ENCODE measurements around the gene ATP2B2.
"Not testable (repeated sequence)": the region's sequence is repeated elsewhere in the genome, so short reads cannot be mapped to it uniquely, and the experiment has no call there.

ATP2B2 gene

GRCh38 chr3:10317311-10317960 lies 187.9 kb downstream of the ATP2B2 start:
- no peak for DNase-seq

- DNase-seq = no peak
Observed at GRCh38 chr3:10315771-10316344, 189.5 kb downstream of the ATP2B2 start.

DNA sequence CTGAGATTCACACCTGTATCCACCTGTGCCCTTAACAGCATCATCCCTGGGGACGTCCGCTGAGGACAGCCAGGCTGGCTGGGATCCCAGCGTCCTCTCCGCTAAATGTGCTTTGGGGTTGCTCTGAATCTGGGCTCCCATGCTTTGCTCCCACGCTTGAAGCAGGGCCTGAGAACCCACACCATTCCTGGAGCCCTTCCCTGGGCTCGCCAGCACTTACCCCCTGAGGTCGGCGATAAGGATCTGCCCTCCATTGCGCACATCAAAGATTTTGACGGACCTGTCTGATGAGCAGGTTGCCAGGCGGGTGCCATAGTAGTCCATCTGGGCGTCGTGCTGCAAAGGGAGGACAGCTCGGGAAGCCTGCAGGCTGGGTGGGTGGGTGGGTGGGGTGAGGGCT lies 190.3 kb downstream of the ATP2B2 start:
- no peak for DNase-seq

GRCh38 chr3:10312861-10313260 lies 192.5 kb downstream of the ATP2B2 start:
- no peak for DNase-seq

DNA sequence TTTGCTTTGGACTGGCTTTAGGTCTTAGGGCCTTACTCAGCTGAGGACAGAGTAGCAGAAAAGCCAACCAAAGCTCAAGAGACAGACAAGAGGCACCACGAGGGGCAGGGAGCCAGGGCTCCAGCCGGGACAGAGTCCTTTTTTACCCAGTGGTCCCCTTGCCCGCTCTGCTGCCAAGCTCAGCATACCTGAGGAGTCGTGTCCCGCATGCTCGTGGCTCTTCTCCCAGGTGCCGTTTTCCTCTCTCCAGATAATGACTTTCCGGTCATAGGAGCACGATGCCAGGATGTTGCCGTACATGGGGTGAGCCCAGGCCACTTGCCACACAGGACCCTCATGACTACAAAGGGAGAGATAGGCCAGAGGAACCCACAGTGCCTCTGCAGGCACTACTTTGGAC lies 193.0 kb downstream of the ATP2B2 start:
- DNase-seq = no peak

- DNase-seq = no peak
Observed at GRCh38 chr3:10311710-10312109, 193.7 kb downstream of the ATP2B2 start.

- no peak for DNase-seq
Observed at GRCh38 chr3:10310578-10310977, 194.8 kb downstream of the ATP2B2 start.

GRCh38 chr3:10309736-10310135 lies 195.7 kb downstream of the ATP2B2 start:
- DNase-seq = no peak

DNA sequence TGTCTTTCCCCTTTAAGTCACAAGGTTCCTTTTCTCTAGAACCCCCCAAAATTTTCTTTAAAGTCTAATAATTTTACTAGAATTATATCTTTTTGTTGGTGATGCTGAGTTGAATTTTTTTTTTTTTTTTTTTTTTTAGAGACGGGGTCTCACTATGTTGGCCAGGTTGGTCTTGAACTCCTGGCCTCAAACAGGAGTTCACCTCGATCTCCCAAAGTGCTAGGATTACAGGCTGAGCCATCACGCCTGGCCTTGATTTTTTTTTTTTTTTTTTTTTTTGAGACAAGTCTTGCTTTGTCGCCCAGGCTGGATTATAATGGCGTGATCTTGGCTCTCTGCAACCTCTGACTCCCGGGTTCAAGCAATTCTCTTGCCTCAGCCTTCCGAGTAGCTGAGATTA lies 196.7 kb downstream of the ATP2B2 start:
- no peak for DNase-seq

GRCh38 chr3:10306156-10306555 lies 199.2 kb downstream of the ATP2B2 start:
- no peak for DNase-seq

- no peak for DNase-seq
Observed at GRCh38 chr3:10305331-10305902, 200.0 kb downstream of the ATP2B2 start.

DNA sequence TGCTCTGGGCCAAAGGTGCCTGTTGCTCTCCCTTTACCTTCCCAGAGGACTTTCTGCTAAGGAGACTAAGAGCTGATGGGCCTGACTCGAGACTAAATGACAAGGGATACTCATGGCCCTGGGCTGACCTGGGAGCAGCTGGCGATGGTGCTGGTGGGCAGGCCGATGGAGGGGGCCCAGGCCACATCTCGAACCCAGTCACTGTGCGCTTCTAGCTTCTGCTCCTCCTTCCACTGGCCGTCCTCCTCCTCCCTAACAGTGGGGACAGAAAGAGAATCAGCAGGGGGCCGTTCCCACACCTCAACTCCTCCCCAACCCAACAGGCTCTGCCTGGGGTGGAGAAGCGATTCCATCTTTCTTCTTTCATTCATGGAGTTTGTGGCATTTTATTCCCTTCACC lies 200.5 kb downstream of the ATP2B2 start:
- no peak for DNase-seq

DNA sequence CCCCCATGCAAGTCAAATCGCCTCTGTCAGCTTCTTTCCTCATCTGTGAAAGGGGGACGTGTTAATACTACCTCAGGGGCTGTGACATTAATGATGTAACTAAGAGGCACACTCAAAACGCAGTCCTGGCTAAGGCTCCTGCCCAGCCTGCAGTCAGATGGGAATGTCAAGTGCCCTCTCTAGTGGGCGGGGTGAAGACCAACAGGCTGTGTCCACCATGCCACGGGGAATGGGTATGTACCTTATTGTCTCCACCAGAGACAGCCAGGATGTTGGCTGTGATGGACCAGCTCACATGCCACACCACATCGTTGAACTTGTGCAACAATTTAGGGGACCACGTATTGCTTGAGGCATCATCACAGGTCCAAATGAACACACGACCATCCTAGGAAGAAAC lies 201.6 kb downstream of the ATP2B2 start:
- DNase-seq = no peak

GRCh38 chr3:10303105-10303504 lies 202.3 kb downstream of the ATP2B2 start:
- no peak for DNase-seq

DNA sequence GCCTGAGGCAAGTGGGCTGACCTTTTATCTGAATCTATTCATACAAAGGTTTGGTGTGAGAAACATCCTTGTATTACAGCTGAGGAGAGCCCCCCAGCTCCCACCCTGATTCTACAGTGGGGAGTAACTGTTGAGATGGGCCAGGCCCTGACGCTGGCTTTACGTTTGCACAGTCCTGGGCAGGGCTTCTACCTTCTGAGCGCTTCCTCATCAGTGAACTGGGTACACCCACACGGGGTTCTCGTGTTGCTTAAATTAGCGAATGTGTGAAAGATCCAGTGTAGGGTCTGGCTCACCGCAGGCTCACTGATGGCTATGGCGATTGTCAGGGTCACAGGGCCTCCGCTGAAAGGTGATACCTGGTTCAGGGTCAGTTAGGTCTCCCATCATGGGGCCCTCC lies 205.3 kb downstream of the ATP2B2 start:
- no peak for DNase-seq

DNA sequence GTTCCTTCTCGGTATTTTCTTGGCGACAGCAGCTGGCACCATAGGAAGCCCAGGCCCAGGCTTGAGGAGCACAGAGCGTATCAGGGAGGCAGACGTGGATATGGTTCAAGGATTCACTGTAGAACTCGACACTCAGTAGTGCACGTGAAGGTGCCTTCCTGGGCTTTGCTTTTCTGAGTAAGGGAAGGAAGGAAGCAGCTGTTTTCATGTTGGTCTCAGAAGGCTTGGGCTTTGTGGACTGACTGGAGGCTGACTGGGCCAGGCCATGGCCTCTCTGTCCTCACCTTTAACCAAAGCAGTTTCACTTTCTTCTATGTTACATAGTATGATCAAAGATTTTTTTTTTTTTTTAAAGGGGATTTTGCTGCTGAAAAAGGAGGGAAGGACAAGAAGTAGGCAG lies 205.7 kb downstream of the ATP2B2 start:
- DNase-seq = no peak

GRCh38 chr3:10299175-10299574 lies 206.2 kb downstream of the ATP2B2 start:
- DNase-seq = no peak

DNA sequence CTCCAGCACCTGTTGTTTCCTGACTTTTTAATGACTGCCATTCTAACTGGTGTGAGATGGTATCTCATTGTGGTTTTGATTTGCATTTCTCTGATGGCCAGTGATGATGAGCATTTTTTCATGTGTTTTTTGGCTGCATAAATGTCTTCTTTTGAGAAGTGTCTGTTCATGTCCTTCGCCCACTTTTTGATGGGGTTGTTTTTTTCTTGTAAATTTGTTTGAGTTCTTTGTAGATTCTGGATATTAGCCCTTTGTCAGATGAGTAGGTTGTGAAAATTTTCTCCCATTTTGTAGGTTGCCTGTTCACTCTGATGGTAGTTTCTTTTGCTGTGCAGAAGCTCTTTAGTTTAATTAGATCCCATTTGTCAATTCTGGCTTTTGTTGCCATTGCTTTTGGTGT lies 207.3 kb downstream of the ATP2B2 start:
- not testable (repeated sequence) for DNase-seq

- DNase-seq = no peak
Observed at GRCh38 chr3:10294030-10294586, 211.3 kb downstream of the ATP2B2 start.

DNA sequence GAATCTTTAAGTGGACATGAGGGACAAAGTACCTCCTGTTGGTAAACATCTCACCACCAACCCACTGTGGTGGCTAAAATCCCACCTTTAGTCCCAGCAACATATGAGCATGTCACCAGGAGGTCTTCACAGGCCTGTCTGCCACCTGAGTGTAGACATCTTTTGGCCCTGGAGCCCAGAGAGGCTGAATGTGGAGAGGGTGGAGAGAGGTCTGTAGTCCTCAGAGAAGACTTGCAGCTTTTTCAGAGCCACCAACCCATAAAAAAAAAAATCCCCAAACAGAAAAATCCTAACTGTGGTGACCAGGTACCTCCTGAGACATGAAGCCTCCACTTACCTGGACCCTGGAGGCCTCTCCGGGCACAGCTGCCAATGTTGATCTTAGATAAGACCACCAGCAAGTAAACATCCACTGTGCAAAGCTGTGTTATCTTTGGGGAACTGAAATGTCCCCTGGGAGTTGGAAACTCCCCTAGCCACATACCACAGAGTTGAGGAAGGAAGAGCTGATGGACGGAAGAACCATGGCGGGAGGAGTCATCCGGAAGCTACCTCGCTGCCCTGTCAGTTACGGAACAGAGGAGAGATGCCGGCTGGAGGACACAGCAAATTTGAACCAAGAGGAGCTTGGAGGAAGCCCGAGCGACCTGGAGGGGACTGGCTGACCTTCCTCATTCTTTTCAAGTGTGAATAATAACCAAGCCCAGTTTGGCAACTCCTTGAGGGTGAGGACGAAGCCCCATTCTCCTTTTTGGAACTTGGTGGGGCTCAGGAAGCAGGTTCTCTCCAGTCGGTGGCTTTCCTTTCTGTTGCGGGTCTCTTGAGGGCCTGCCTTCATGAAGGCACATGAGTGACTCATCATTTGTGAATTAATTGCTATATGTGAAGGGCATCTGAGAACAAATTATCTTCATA lies 212.6 kb downstream of the ATP2B2 start, which contains the start of gene GHRL:
Gene GHRL, minus strand, starts transcription at position 443 of the 915 bp plus-strand sequence. CDS start 2,767 bp downstream, outside the sequence.
- no peak for DNase-seq

- DNase-seq = no peak
Observed at GRCh38 chr3:10291641-10292040, 213.7 kb downstream of the ATP2B2 start.

DNA sequence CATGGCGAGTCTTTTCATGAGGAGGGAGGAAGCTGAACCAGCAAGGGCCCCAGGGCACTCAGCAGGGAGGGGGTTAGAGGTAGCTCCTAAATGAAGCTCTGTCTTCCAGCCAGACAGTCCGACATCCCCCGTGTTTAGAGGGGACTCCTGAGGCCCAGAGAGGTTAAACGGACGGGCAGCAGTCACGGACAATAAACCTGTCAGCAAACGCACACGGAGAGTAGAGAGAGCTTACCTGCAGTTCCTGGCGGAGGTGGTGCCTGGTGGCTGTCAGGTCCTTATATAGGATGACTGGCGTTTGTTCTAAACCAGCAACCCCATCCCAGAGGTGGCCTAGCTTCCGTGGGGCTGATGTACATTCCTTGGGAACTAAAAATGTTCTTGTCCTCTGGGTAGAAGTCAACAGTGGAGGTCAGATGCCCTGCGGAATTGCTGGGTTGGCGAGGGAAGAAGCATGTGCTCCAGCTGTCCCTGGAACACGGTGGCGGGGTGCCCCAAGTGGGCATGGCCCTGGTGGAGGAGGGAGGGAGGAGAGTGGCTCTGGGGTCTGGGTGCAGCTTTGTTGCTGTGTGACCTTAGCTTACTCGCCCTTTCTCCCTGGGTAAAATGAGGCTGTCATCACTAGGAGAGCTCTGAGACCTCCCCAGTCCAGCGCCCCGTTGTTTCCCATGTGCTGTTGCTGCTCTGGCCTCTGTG lies 214.8 kb downstream of the ATP2B2 start:
- DNase-seq = peak in 1 of 2 experiments; percentile 17

Data from NCI-H526 (cell line).